IMR-90 (cell line): ENCODE measurements around the gene MOB4. TPM values are rescaled to one million over a fixed set of nuclear protein-coding genes. Genes with fewer than 3 reads are reported as not detected.
"Not testable (repeated sequence)": the region's sequence is repeated elsewhere in the genome, so short reads cannot be mapped to it uniquely, and the experiment has no call there.

Experiments used
- ATAC-seq: fragments of 200-7000 bp; cut with Tn5 transposase; 2 replicates; pipeline ENCODE4 v1.9.1; 2020; ENCODE audit warnings: low read depth, mild to moderate bottlenecking, moderate library complexity
- BruUV-seq: library from RNA; stranded (reverse); fragments of 400-500 nt; replicated peaks from 2 replicates; lab custom pipeline; 2021; lab: Mats Ljungman, UMichigan
- CTCF ChIA-PET: fragments of 300-600 bp; formaldehyde crosslinking; extraction: SDS; loops from one replicate; lab custom pipeline; 2021; ENCODE audit warnings: antibody characterized with exemption; lab: Yijun Ruan, JAX
- POLR2A ChIA-PET: fragments of 300-600 bp; sonication (Branson Sonifier 250); formaldehyde crosslinking; loops from one replicate; lab custom pipeline; 2022; ENCODE audit warnings: antibody characterized with exemption; ENCODE audit not compliant: unreplicated experiment; lab: Charles Lee
- DNase-seq: peaks from one replicate; pipeline ENCODE4 v3.0.0; 2013
- H2AFZ ChIP-seq: replicated peaks from 2 replicates; pipeline ENCODE3; 2013; ENCODE audit warnings: low read length, mild to moderate bottlenecking; ENCODE audit not compliant: poor library complexity
- H2AK5ac ChIP-seq: 2 replicates; pipeline ENCODE4 v1.6.1; 2013; ENCODE audit warnings: low read depth, low read length, inconsistent platforms
- H2AK9ac ChIP-seq: replicated peaks from 2 replicates; pipeline ENCODE3; 2013; ENCODE audit warnings: mild to moderate bottlenecking, low read depth, low read length, moderate library complexity; ENCODE audit not compliant: poor library complexity
- H2BK120ac ChIP-seq: 2 replicates; pipeline ENCODE4 v1.6.1; 2013; ENCODE audit warnings: low read depth, low read length, inconsistent platforms
- H2BK15ac ChIP-seq: 3 replicates; pipeline ENCODE4 v1.6.1; 2013; ENCODE audit warnings: low read depth, low read length, inconsistent platforms
- H2BK20ac ChIP-seq: 2 replicates; pipeline ENCODE4 v1.6.1; 2013; ENCODE audit warnings: low read depth, mild to moderate bottlenecking, inconsistent platforms, low read length, moderate library complexity
- H2BK5ac ChIP-seq: 2 replicates; pipeline ENCODE4 v1.6.1; 2013; ENCODE audit warnings: mild to moderate bottlenecking, low read depth, low read length, inconsistent platforms; ENCODE audit not compliant: poor library complexity, severe bottlenecking
- H3K14ac ChIP-seq: replicated peaks from 2 replicates; pipeline ENCODE4 v1.6.1; 2013; ENCODE audit warnings: low read depth, low read length, inconsistent platforms
- H3K18ac ChIP-seq: 2 replicates; pipeline ENCODE4 v1.6.1; 2013; ENCODE audit warnings: low read depth, low read length, control low read depth
- H3K23ac ChIP-seq: 2 replicates; pipeline ENCODE4 v1.6.1; 2013; ENCODE audit warnings: low read depth, low read length, inconsistent platforms
- H3K27ac ChIP-seq: 2 replicates; pipeline ENCODE4 v1.5.1; 2013; ENCODE audit warnings: mild to moderate bottlenecking, control low read depth, low read length; ENCODE audit not compliant: insufficient read depth
- H3K27me3 ChIP-seq: 2 replicates; pipeline ENCODE4 v1.6.1; 2013; ENCODE audit warnings: low read length; ENCODE audit not compliant: control insufficient read depth, insufficient read depth
- H3K36me3 ChIP-seq: 2 replicates; pipeline ENCODE4 v1.6.1; 2013; ENCODE audit warnings: low read length, mixed read lengths; ENCODE audit not compliant: control insufficient read depth, insufficient read depth
- H3K4ac ChIP-seq: 2 replicates; pipeline ENCODE4 v1.6.1; 2013; ENCODE audit warnings: low read depth, low read length, inconsistent platforms
- H3K4me1 ChIP-seq: 2 replicates; pipeline ENCODE4 v1.6.1; 2013; ENCODE audit warnings: low read length, mixed read lengths; ENCODE audit not compliant: control insufficient read depth, insufficient read depth
- H3K4me2 ChIP-seq: 2 replicates; pipeline ENCODE4 v1.6.1; 2013; ENCODE audit warnings: low read depth, mild to moderate bottlenecking, control low read depth, low read length, moderate library complexity
- H3K4me3 ChIP-seq: 2 replicates; pipeline ENCODE4 v1.5.1; 2013; ENCODE audit warnings: low read depth, mild to moderate bottlenecking, control low read depth, low read length, moderate library complexity; ENCODE audit not compliant: insufficient read depth
- H3K56ac ChIP-seq: 2 replicates; pipeline ENCODE4 v1.6.1; 2013; ENCODE audit warnings: low read length, inconsistent platforms; ENCODE audit not compliant: insufficient read depth; ENCODE audit errors: extremely low read depth
- H3K79me1 ChIP-seq, 2 experiments: 2 replicates each; pipeline ENCODE4 v1.6.1; 2013; ENCODE audit warnings: low read length in 2 of 2, inconsistent platforms in 1 of 2, low read depth in 1 of 2
- H3K9ac ChIP-seq: 2 replicates; pipeline ENCODE4 v1.6.1; 2013; ENCODE audit warnings: low read depth, low read length, control low read depth
- H3K9me1 ChIP-seq: 2 replicates; pipeline ENCODE4 v1.6.1; 2013; ENCODE audit warnings: low read length, inconsistent platforms; ENCODE audit not compliant: insufficient read depth
- H3K9me3 ChIP-seq: 2 replicates; pipeline ENCODE4 v1.6.1; 2013; ENCODE audit warnings: low read length; ENCODE audit not compliant: control insufficient read depth, insufficient read depth
- H4K20me1 ChIP-seq: 2 replicates; pipeline ENCODE4 v1.6.1; 2013; ENCODE audit warnings: low read length, inconsistent platforms; ENCODE audit not compliant: insufficient read depth
- H4K5ac ChIP-seq: 2 replicates; pipeline ENCODE4 v1.6.1; 2013; ENCODE audit warnings: mild to moderate bottlenecking, low read depth, low read length, control low read depth
- H4K8ac ChIP-seq, 2 experiments: 2 replicates each; pipeline ENCODE4 v1.6.1; 2013; ENCODE audit warnings: low read depth in 2 of 2, low read length in 2 of 2, control low read depth in 1 of 2, inconsistent platforms in 1 of 2
- H4K91ac ChIP-seq: 2 replicates; pipeline ENCODE4 v1.6.1; 2013; ENCODE audit warnings: low read depth, low read length, inconsistent platforms; ENCODE audit not compliant: insufficient read depth
- WGBS, 2 experiments: methylation state at CpG; one replicate each; pipeline versions ENCODE4 v1.1.5 to v1.1.7; 2013; ENCODE audit warnings: missing lambda C conversion rate in 2 of 2; ENCODE audit not compliant: insufficient read length in 1 of 2; ENCODE audit errors: extremely low coverage in 2 of 2; 5-methylcytosine and 5-hydroxymethylcytosine counted together
- dilution Hi-C: fragments of 300-500 bp; cut with HindIII; formaldehyde crosslinking; loops from one replicate; pipeline ENCODE4 v1.14.3; 2018; ENCODE audit warnings: low sequenced_read_pairs; ENCODE audit not compliant: unreplicated experiment
- in situ Hi-C: fragments of 300-500 bp; cut with MboI; formaldehyde crosslinking; loops from 3 replicates; pipeline ENCODE4 v1.14.3; 2019; ENCODE audit warnings: low sequenced_read_pairs, inconsistent platforms, mixed read lengths
- intact Hi-C: fragments of 100-400 bp; cut with micrococcal nuclease; formaldehyde crosslinking; loops from 2 replicates; pipeline ENCODE4 v1.10.0; 2022
- polyA plus RNA-seq, 3 experiments: library from polyadenylated mRNA; depleted of rRNA; stranded (reverse); fragments of >200 nt; gene quantifications; 2 replicates each; pipeline ENCODE4 v1.2.3, GENCODE V29; 2012; ENCODE audit warnings: low replicate concordance in 1 of 3
- total RNA-seq: library from RNA; depleted of rRNA; stranded (reverse); fragments of >200 nt; gene quantifications from 2 replicates; pipeline ENCODE4 v1.2.3, GENCODE V29; 2012

Gene MOB4
- total and polyA plus RNA-seq, 2 of the 4 experiments (the other 2 are of a cell fraction) = 34.8 to 36.0 TPM

DNA sequence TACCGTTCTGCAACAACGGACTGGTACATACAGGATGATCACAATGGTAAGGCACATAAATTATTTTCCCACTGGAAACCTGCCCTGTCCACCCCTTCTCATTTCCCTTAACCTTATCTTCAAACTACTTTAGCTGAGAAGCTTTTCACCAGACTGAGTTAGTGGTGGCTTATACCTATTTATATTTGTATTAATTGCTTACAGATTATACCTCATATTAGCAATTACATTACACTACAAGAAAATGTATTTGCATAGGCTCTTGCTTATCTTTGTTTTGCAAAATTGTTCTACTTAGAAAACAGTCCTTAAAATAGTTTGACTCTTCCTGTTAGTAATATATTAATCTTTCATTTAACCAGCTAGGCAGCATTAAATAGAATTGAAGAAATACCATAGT lies 35.4 kb downstream of the MOB4 start:
- H2BK15ac ChIP-seq, CTCF ChIA-PET, H3K4me1 ChIP-seq, H3K4ac ChIP-seq, H3K56ac ChIP-seq, POLR2A ChIA-PET, H4K20me1 ChIP-seq, dilution Hi-C loops, H2BK20ac ChIP-seq, H2AK9ac ChIP-seq, H2AK5ac ChIP-seq, H4K91ac ChIP-seq, BruUV-seq, ATAC-seq, H2BK5ac ChIP-seq, H3K18ac ChIP-seq, H3K9me1 ChIP-seq, H3K4me2 ChIP-seq, intact Hi-C loops, DNase-seq, H2BK120ac ChIP-seq, H3K9ac ChIP-seq, H3K27ac ChIP-seq, H4K5ac ChIP-seq, H3K14ac ChIP-seq, in situ Hi-C loops, H3K4me3 ChIP-seq, H4K8ac ChIP-seq, H3K23ac ChIP-seq, H2AFZ ChIP-seq, H3K9me3 ChIP-seq, H3K27me3 ChIP-seq: not testable (repeated sequence)
- Histone ChIP-seq H3K36me3 (peaks cover 23% of the 10 kb centered on the region), H3K79me1 (peaks cover 6 to 18% of the 10 kb centered on the region in 2 experiments; a peak in 3 of 4 replicates)
- whole genome bisulfite sequencing, 2 experiments = no CpG with 5 or more reads among the region's 2 CpGs
